SK-N-SH (cell line): ENCODE measurements around the gene PCSK6. TPM values are rescaled to one million over a fixed set of nuclear protein-coding genes. Genes with fewer than 3 reads are reported as not detected.

Experiments used
- CTCF ChIA-PET: fragments of 300-600, 350-600 bp; formaldehyde crosslinking; extraction: SDS; loops from one replicate; lab custom pipeline; 2021; lab: Yijun Ruan, JAX
- POLR2A ChIA-PET: fragments of 350-600 bp; sonication (Branson Sonifier 250); formaldehyde crosslinking; extraction: SDS; loops from one replicate; lab custom pipeline; 2020; ENCODE audit warnings: antibody characterized with exemption, inconsistent platforms; lab: Yijun Ruan, JAX
- DNase-seq: peaks from one replicate; pipeline ENCODE4 v3.0.0; 2012
- H2AFZ ChIP-seq: fragments of 200-600 bp; sonication (generic); 2 replicates; pipeline ENCODE4 v1.8.1; 2016; ENCODE audit warnings: antibody characterized with exemption, mild to moderate bottlenecking, low read depth
- H3F3A ChIP-seq: fragments of 200-600 bp; sonication (generic); replicated peaks from 2 replicates; pipeline ENCODE3; 2016; ENCODE audit warnings: antibody characterized with exemption, mild to moderate bottlenecking; ENCODE audit not compliant: insufficient read depth
- H3K27ac ChIP-seq, 2 experiments: fragments of 200-500 bp in 1 of 2; fragments of 200-600 bp in 1 of 2; sonication (Bioruptor generic) in 1 of 2; sonication (generic), shearing (Covaris generic) in 1 of 2; 2 replicates each; pipeline versions ENCODE4 v1.5.1 to v1.6.1; 2014 to 2016; ENCODE audit warnings: low read depth in 2 of 2, inconsistent platforms in 1 of 2, low read length in 1 of 2, mild to moderate bottlenecking in 1 of 2, mixed read lengths in 1 of 2
- H3K27me3 ChIP-seq: fragments of 200-600 bp; sonication (generic), shearing (Covaris generic); 2 replicates; pipeline ENCODE4 v1.6.1; 2016; ENCODE audit warnings: mixed run types; ENCODE audit not compliant: insufficient read depth
- H3K36me3 ChIP-seq, 2 experiments: fragments of 200-500 bp in 1 of 2; fragments of 200-600 bp in 1 of 2; sonication (Bioruptor generic) in 1 of 2; sonication (generic) in 1 of 2; replicated peaks in 1 of 2; 2 replicates each; pipeline versions ENCODE3 to v1.5.1; 2014 to 2016; ENCODE audit warnings: low read length in 1 of 2, mild to moderate bottlenecking in 1 of 2; ENCODE audit not compliant: insufficient read depth in 2 of 2, control insufficient read depth in 1 of 2
- H3K4me1 ChIP-seq, 2 experiments: fragments of 200-500 bp in 1 of 2; fragments of 200-600 bp in 1 of 2; sonication (Bioruptor generic) in 1 of 2; sonication (generic), shearing (Covaris generic) in 1 of 2; 2 replicates each; pipeline versions ENCODE4 v1.5.1 to v1.6.1; 2014 to 2016; ENCODE audit warnings: low read depth in 1 of 2, low read length in 1 of 2, mixed run types in 1 of 2; ENCODE audit not compliant: insufficient read depth in 2 of 2, control insufficient read depth in 1 of 2
- H3K4me2 ChIP-seq: fragments of 200-600 bp; sonication (generic), shearing (Covaris generic); 2 replicates; pipeline ENCODE4 v1.6.1; 2017; ENCODE audit warnings: mixed run types
- H3K4me3 ChIP-seq, 2 experiments: fragments of 200-500 bp in 1 of 2; fragments of 200-600 bp in 1 of 2; sonication (Bioruptor generic) in 1 of 2; sonication (generic), shearing (Covaris generic) in 1 of 2; 2 replicates each; pipeline versions ENCODE4 v1.5.1 to v1.8.1; 2014 to 2016; ENCODE audit warnings: low read depth in 2 of 2, inconsistent platforms in 1 of 2, low read length in 1 of 2, mild to moderate bottlenecking in 1 of 2, mixed read lengths in 1 of 2, moderate library complexity in 1 of 2
- H3K79me2 ChIP-seq: fragments of 200-600 bp; sonication (generic); 2 replicates; pipeline ENCODE4 v1.8.1; 2017; ENCODE audit warnings: mild to moderate bottlenecking; ENCODE audit not compliant: insufficient read depth
- H3K9ac ChIP-seq: fragments of 200-600 bp; sonication (generic); 2 replicates; pipeline ENCODE4 v1.6.1; 2017; ENCODE audit warnings: mixed run types
- H3K9me2 ChIP-seq: fragments of 200-600 bp; sonication (generic); 2 replicates; pipeline ENCODE4 v1.6.1; 2017; ENCODE audit warnings: mixed run types
- H3K9me3 ChIP-seq: fragments of 200-600 bp; sonication (generic); 2 replicates; pipeline ENCODE4 v1.6.1; 2017; ENCODE audit warnings: mixed run types, mild to moderate bottlenecking, moderate library complexity
- H4K20me1 ChIP-seq: fragments of 200-600 bp; sonication (generic); 2 replicates; pipeline ENCODE4 v1.6.1; 2017; ENCODE audit warnings: mild to moderate bottlenecking, mixed run types; ENCODE audit not compliant: insufficient read depth
- CHD2 ChIP-seq: fragments of 150-350 bp; IDR thresholded peaks from 2 replicates; pipeline ENCODE4 v1.6.1; 2018; ENCODE audit warnings: low read length; ENCODE audit not compliant: partially characterized antibody
- CTCF ChIP-seq: fragments of 200-600 bp; sonication (generic); IDR thresholded peaks from 2 replicates; pipeline ENCODE4 v1.6.1; 2017; ENCODE audit warnings: antibody characterized with exemption, mild to moderate bottlenecking, moderate library complexity
- EP300 ChIP-seq, 2 experiments: IDR thresholded peaks; 2 replicates each; pipeline versions ENCODE4 v1.4.0 to v1.6.1; 2012; ENCODE audit warnings: borderline replicate concordance in 1 of 2, low read depth in 1 of 2, low read length in 1 of 2
- EZH2phosphoT487 ChIP-seq: fragments of 200-600 bp; sonication (generic); IDR thresholded peaks from 2 replicates; pipeline ENCODE4 v1.6.1; 2017; ENCODE audit warnings: low read depth, mixed run types, mild to moderate bottlenecking, antibody characterized with exemption, moderate library complexity, borderline replicate concordance
- FOXM1 ChIP-seq: IDR thresholded peaks from 2 replicates; pipeline ENCODE4 v1.4.0; 2012; ENCODE audit warnings: low read depth, mild to moderate bottlenecking
- GABPA ChIP-seq: IDR thresholded peaks from 2 replicates; pipeline ENCODE4 v1.4.0; 2012; ENCODE audit warnings: low read depth, mild to moderate bottlenecking
- GATA2 ChIP-seq: sonication (generic); formaldehyde crosslinking; IDR thresholded peaks from 2 replicates; pipeline ENCODE4 v1.5.0; 2020; ENCODE audit warnings: mild to moderate bottlenecking, missing genetic modification reagents
- JUND ChIP-seq: IDR thresholded peaks from 2 replicates; pipeline ENCODE4 v1.4.0; 2012
- MEF2A ChIP-seq: IDR thresholded peaks from 2 replicates; pipeline ENCODE4 v1.4.0; 2012; ENCODE audit warnings: low read depth, borderline replicate concordance
- MXI1 ChIP-seq: IDR thresholded peaks from 2 replicates; pipeline ENCODE4 v1.6.1; 2012; ENCODE audit warnings: mild to moderate bottlenecking, low read depth, low read length, improper control_type of control experiment
- NFIC ChIP-seq: IDR thresholded peaks from 2 replicates; pipeline ENCODE4 v1.4.0; 2012; ENCODE audit warnings: borderline replicate concordance
- PBX3 ChIP-seq: IDR thresholded peaks from 2 replicates; pipeline ENCODE4; 2012
- POLR2AphosphoS5 ChIP-seq: IDR thresholded peaks from 2 replicates; pipeline ENCODE4 v1.6.1; 2012; ENCODE audit warnings: low read depth, low read length
- RAD21 ChIP-seq: IDR thresholded peaks from 2 replicates; pipeline ENCODE4 v1.6.1; 2012; ENCODE audit warnings: mild to moderate bottlenecking, low read length
- REST ChIP-seq: IDR thresholded peaks from 2 replicates; pipeline ENCODE4 v1.6.1; 2012; ENCODE audit warnings: mild to moderate bottlenecking, low read depth, low read length, moderate library complexity
- RFX5 ChIP-seq: IDR thresholded peaks from 2 replicates; pipeline ENCODE4 v1.6.1; 2012; ENCODE audit warnings: mild to moderate bottlenecking, improper control_type of control experiment, low read length
- SMC3 ChIP-seq: IDR thresholded peaks from 2 replicates; pipeline ENCODE4 v1.6.1; 2012; ENCODE audit warnings: low read depth, low read length, improper control_type of control experiment
- TCF12 ChIP-seq: IDR thresholded peaks from 2 replicates; pipeline ENCODE4 v1.4.0; 2012
- TEAD4 ChIP-seq: IDR thresholded peaks from 2 replicates; pipeline ENCODE4 v1.4.0; 2012; ENCODE audit warnings: mild to moderate bottlenecking, borderline replicate concordance; ENCODE audit not compliant: insufficient read depth
- USF1 ChIP-seq: IDR thresholded peaks from 2 replicates; pipeline ENCODE4 v1.4.0; 2012; ENCODE audit warnings: low read depth, borderline replicate concordance
- USF2 ChIP-seq: fragments of 150-350 bp; IDR thresholded peaks from 2 replicates; pipeline ENCODE4 v1.6.1; 2017; ENCODE audit warnings: antibody characterized with exemption, low read length, low read depth, borderline replicate concordance
- WGBS: methylation state at CpG from one replicate; pipeline ENCODE4 v1.1.6; 2017; ENCODE audit warnings: low lambda C conversion rate; 5-methylcytosine and 5-hydroxymethylcytosine counted together
- polyA plus RNA-seq, 3 experiments: library from polyadenylated mRNA; depleted of rRNA; stranded (reverse); fragments of >200 nt; gene quantifications; 2 replicates each; pipeline ENCODE4 v1.2.3, GENCODE V29; 2012

Gene PCSK6
- polyA plus RNA-seq, 1 of the 3 experiments (the other 2 are of a cell fraction), result 0.03 TPM

GRCh38 chr15:101355678-101356464 lies 133.6 kb downstream of the PCSK6 start (continued):
- TF ChIP-seq SMC3, result no peak
- TF ChIP-seq JUND, result no peak
- TF ChIP-seq NFIC, result no peak
- TF ChIP-seq TCF12, result no peak
- TF ChIP-seq USF1, result no peak
- no peak for TF ChIP-seq CHD2
- no peak for TF ChIP-seq MEF2A
- no peak for TF ChIP-seq FOXM1
- no peak for TF ChIP-seq POLR2AphosphoS5
- TF ChIP-seq MXI1, result no peak

GRCh38 chr15:101354891-101355623 lies 134.4 kb downstream of the PCSK6 start:
- H3K4me2 ChIP-seq, result no peak overlapping the region
- H3K9me3 ChIP-seq, result no peaks in the 10 kb centered on the region
- no peak overlapping the region for H3K27ac ChIP-seq
- POLR2A ChIA-PET, result no interaction called here
- no peaks in the 10 kb centered on the region for H4K20me1 ChIP-seq
- no peaks in the 10 kb centered on the region; a peak in 1 of 4 replicates for H3K4me1 ChIP-seq
- no peak for DNase-seq
- no peaks in the 10 kb centered on the region for H3K9me2 ChIP-seq
- no peaks in the 10 kb centered on the region for H3K36me3 ChIP-seq
- H3K4me3 ChIP-seq, result no peak overlapping the region
- WGBS, result 41% methylated on average over 5 of the region's 5 CpGs
- no peaks in the 10 kb centered on the region for H3F3A ChIP-seq
- no peak overlapping the region for H2AFZ ChIP-seq
- no peaks in the 10 kb centered on the region for H3K79me2 ChIP-seq
- no peak overlapping the region for H3K9ac ChIP-seq
- no peak for TF ChIP-seq EP300 (IDR thresholded peaks at IDR 0.05; ENCODE audit: borderline replicate concordance in 1 of 2, low read depth in 1 of 2, low read length in 1 of 2)
- TF ChIP-seq NFIC, result no peak
- TF ChIP-seq MEF2A, result no peak
- TF ChIP-seq CHD2, result no peak
- TF ChIP-seq USF2, result no peak
- TF ChIP-seq RFX5, result no peak
- no peak for TF ChIP-seq SMC3
- no peak for TF ChIP-seq POLR2AphosphoS5
- no peak for TF ChIP-seq REST
- TF ChIP-seq CTCF, result no peak
- no peak for TF ChIP-seq PBX3
- no peak for TF ChIP-seq EZH2phosphoT487
- no peak for TF ChIP-seq TEAD4
- TF ChIP-seq RAD21, result no peak
- no peak for TF ChIP-seq GABPA
- no peak for TF ChIP-seq GATA2 (CRISPR knock-in tag)
- H3K27me3 ChIP-seq, result peaks cover 6% of the 10 kb centered on the region; the same call in 1 of the 2 replicates
- CTCF ChIA-PET, result no interaction called here
